ENCODE data around the gene LCOR. TPM values are rescaled to one million over a fixed set of nuclear protein-coding genes. Genes with fewer than 3 reads are reported as not detected.

Gene LCOR
- total RNA-seq, 1 experiment from 2014 or later, result 39.2 TPM

GRCh38 chr10:97038688-97039087 is 206.6 kb downstream of the LCOR start:
- Histone ChIP-seq H3K27ac (ENCODE audit: low read depth, low read length, poor library complexity, severe bottlenecking) (no peak overlapping the region), H3K4me3 (ENCODE audit: low read depth, low read length, poor library complexity, severe bottlenecking) (no peak overlapping the region), H3K36me3 (ENCODE audit: insufficient read depth, low read length, poor library complexity, severe bottlenecking) (no peaks in the 10 kb centered on the region), H3K4me1 (ENCODE audit: insufficient read depth, low read length, poor library complexity, severe bottlenecking) (no peaks in the 10 kb centered on the region), H3K27me3 (replicated peaks; ENCODE audit: insufficient read depth, low read depth, low read length, poor library complexity) (no peaks in the 10 kb centered on the region), H3K9me3 (ENCODE audit: low read depth, low read length, poor library complexity, severe bottlenecking) (no peaks in the 10 kb centered on the region)
- no TSS peak for BruUV-seq (replicated peaks)
- no peak for DNase-seq (ENCODE audit: low spot score)
- intact Hi-C loops (cut with micrococcal nuclease; ENCODE audit: unreplicated experiment), result no loop called here
- ChIA-PET CTCF (interaction anchor here (2.3 to 3.6 kb wide), 2 partner anchors 14 to 171 kb away, joined by 20 to 26 read pairs; no protein-coding TSS in a partner anchor), POLR2A (ENCODE audit: low non-redundant PET) (no interaction called here)
- TF ChIP-seq CTCF (conservative IDR thresholded peaks at IDR 0.05; ENCODE audit: low read depth, low read length), result no peak
- no peak for TF ChIP-seq EZH2 (IDR thresholded peaks at IDR 0.05; ENCODE audit: borderline replicate concordance, low read depth, low read length, poor library complexity, severe bottlenecking)

- H3K27me3 ChIP-seq (replicated peaks; ENCODE audit: insufficient read depth, low read depth, low read length, poor library complexity), result no peaks in the 10 kb centered on the region
- ChIA-PET CTCF (interaction anchor here (0.9 kb wide), 1 partner anchor 140 kb away, joined by 3 read pairs; no protein-coding TSS in a partner anchor), POLR2A (ENCODE audit: low non-redundant PET) (no interaction called here)
- no peaks in the 10 kb centered on the region for H3K9me3 ChIP-seq (ENCODE audit: low read depth, low read length, poor library complexity, severe bottlenecking)
- intact Hi-C loops (cut with micrococcal nuclease; ENCODE audit: unreplicated experiment), result no loop called here
- H3K4me1 ChIP-seq (ENCODE audit: insufficient read depth, low read length, poor library complexity, severe bottlenecking), result no peaks in the 10 kb centered on the region
- DNase-seq (ENCODE audit: low spot score), result no peak
- no peak overlapping the region for H3K27ac ChIP-seq (ENCODE audit: low read depth, low read length, poor library complexity, severe bottlenecking)
- no peak for TF ChIP-seq EZH2 (IDR thresholded peaks at IDR 0.05; ENCODE audit: borderline replicate concordance, low read depth, low read length, poor library complexity, severe bottlenecking)
- no peak for TF ChIP-seq CTCF (conservative IDR thresholded peaks at IDR 0.05; ENCODE audit: low read depth, low read length)
- no peaks in the 10 kb centered on the region for H3K36me3 ChIP-seq (ENCODE audit: insufficient read depth, low read length, poor library complexity, severe bottlenecking)
- no TSS peak for BruUV-seq (replicated peaks)
- no peak overlapping the region for H3K4me3 ChIP-seq (ENCODE audit: low read depth, low read length, poor library complexity, severe bottlenecking)
These were observed 207.6 kb downstream of the LCOR start for GRCh38 chr10:97039538-97040247.

DNA sequence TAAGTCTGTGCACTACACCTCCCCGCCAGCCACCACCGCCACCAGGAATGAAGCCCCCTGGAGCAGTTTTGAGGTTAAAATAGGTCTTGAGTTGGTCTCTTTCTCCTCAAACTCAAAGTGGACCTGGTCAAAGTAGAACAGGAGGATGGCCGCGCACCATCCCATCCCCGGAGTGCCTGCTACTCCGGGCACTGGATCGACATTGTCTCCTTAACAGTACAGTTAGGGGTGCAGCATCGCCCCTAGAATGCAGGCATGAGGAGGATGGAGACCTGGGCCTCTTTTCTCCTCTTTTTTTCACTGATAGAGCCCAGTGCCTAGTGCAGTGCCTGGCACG is 208.1 kb downstream of the LCOR start:
- no peaks in the 10 kb centered on the region for H3K36me3 ChIP-seq (ENCODE audit: insufficient read depth, low read length, poor library complexity, severe bottlenecking)
- no peak overlapping the region for H3K27ac ChIP-seq (ENCODE audit: low read depth, low read length, poor library complexity, severe bottlenecking)
- CTCF ChIA-PET, result no interaction called here
- TF ChIP-seq CTCF (conservative IDR thresholded peaks at IDR 0.05; ENCODE audit: low read depth, low read length), result no peak
- TF ChIP-seq EZH2 (IDR thresholded peaks at IDR 0.05; ENCODE audit: borderline replicate concordance, low read depth, low read length, poor library complexity, severe bottlenecking), result no peak
- intact Hi-C loops (cut with micrococcal nuclease; ENCODE audit: unreplicated experiment), result no loop called here
- H3K4me1 ChIP-seq (ENCODE audit: insufficient read depth, low read length, poor library complexity, severe bottlenecking), result no peaks in the 10 kb centered on the region
- POLR2A ChIA-PET (ENCODE audit: low non-redundant PET), result no interaction called here
- no peaks in the 10 kb centered on the region for H3K27me3 ChIP-seq (replicated peaks; ENCODE audit: insufficient read depth, low read depth, low read length, poor library complexity)
- no peaks in the 10 kb centered on the region for H3K9me3 ChIP-seq (ENCODE audit: low read depth, low read length, poor library complexity, severe bottlenecking)
- DNase-seq (ENCODE audit: low spot score), result no peak
- no peak overlapping the region for H3K4me3 ChIP-seq (ENCODE audit: low read depth, low read length, poor library complexity, severe bottlenecking)
- BruUV-seq (replicated peaks), result no TSS peak

All from A673 (cell line).